LNCAP (cell line): ENCODE data around the gene GH1.

Source experiments
- CTCF ChIP-seq: fragments of 450-650 bp; IDR thresholded peaks from 2 replicates; pipeline ENCODE4 v1.5.1; 2017; ENCODE audit warnings: mild to moderate bottlenecking

Gene GH1

GRCh38 chr17:63917646-63918045 lies 993 bp downstream of the GH1 start:
- no peak for TF ChIP-seq CTCF

DNA sequence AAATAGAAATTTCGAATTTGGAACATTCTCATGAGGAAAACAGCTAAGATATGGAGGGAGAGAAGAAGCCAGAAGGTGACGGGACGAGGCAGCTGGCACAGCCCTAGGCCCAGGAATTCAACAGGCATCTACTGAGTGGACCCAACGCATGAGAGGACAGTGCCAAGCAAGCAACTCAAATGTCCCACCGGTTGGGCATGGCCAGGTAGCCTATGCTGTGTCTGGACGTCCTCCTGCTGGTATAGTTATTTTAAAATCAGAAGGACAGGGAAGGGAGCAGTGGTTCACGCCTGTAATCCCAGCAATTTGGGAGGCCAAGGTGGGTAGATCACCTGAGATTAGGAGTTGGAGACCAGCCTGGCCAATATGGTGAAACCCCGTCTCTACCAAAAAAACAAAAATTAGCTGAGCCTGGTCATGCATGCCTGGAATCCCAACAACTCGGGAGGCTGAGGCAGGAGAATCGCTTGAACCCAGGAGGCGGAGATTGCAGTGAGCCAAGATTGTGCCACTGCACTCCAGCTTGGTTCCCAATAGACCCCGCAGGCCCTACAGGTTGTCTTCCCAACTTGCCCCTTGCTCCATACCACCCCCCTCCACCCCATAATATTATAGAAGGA lies 2.0 kb downstream of the GH1 start:
- no peak for TF ChIP-seq CTCF

DNA sequence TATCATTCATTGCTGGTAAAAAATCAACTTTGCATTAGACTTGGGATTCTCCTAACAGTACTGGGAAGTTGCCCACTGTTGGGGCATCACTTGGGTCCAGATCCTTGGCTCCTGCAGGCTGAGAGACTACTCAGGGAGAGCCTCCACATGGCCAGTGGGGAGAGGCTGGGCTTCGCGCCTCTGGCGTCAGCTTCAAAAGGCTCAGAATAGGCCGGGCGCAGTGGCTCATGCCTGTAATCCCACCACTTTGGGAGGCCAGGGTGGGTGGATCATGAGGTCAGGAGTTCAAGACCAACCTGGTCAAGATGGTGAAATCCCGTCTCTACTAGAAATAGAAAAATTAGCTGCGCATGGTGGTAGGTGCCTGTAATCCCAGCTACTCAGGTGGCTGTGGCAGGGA lies 4.2 kb downstream of the GH1 start:
- TF ChIP-seq CTCF, result no peak

DNA sequence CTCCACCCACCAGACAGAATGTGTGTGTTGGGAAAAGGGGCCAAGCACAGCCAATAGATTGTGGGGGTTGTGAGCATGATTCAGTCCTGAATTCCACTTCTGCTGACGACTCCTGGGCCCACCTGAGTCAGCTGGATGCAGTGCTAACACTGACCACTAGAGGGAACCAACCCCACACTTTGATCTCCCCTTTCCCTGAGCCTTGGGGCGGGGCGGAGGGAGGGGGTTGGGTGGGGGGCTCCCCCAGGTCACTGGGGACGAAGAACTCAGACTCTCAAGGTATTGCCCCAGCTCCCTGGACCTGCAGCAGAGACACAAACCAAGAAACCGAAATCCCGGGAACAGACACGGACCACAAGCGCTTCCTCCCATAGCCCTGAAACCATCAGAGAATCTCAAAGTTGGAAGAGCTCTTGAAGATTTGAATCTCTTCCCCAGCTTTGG lies 7.0 kb downstream of the GH1 start:
- TF ChIP-seq CTCF, result peak; percentile 86

DNA sequence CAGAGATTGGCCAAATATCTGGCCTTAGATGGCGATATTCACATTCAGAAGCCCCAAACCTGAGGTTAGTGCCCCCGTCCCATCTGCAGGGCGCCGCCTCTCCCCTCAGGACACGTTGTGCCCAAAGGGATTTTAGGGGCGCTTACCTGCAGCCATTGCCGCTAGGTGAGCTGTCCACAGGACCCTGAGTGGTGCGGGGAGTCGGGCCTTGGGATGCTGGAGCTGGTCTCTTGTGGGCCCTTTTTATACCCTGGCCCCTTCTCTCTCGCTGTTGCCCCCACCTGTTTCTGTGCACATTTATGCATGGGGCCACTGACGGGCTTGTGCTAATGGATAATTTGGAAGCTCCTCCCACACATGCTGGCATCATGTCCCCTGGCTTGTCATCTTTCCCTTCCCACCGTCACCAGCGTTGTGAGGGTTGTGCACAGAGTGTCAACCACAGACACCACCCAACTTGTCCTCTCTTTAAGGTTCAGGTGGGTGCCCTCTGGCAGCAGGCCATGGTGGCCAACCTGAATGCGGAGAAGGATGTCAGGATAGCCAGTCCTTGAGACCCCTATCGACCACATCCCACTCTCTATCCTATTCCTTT lies 7.5 kb downstream of the GH1 start, which contains the start of gene CSHL1:
Gene CSHL1, minus strand, starts transcription at position 218 of the 595 bp plus-strand sequence. Its CDS starts 62 bp downstream, at position 156.
- TF ChIP-seq CTCF, result no peak

- TF ChIP-seq CTCF, result no peak
Measured at GRCh38 chr17:63910096-63910495, 8.5 kb downstream of the GH1 start.

DNA sequence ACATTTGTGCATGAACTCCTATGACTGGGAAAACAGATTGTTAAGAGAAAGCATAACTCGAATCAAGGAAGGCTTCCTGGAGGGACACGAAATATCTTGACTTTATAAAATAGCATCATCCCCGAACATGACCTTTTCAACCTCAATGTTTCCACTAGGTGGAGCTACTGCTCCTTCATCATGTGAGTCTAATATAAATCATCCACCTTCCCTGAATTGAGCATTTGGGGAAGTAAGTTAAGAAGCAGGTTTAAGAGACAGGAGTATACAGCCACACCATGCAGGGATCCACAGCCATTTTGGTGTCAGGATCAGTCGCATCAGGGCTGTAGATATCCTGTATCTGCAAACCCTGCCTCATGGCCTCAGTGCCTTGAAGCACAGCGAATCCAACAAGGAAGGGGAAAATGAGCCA lies 14.8 kb downstream of the GH1 start:
- peak; percentile 43 for TF ChIP-seq CTCF
